Measurements from ENCODE around the gene RPH3AL.

Gene RPH3AL

GRCh38 chr17:353838-354234, 1.2 kb upstream of the RPH3AL start:
- no peak for DNase-seq (ENCODE audit: low read depth in 1 of 2, low spot score in 1 of 2)

GRCh38 chr17:353213-353837, 718 bp upstream of the RPH3AL start:
- DNase-seq (ENCODE audit: low read depth in 1 of 2, low spot score in 1 of 2) = no peak

DNA sequence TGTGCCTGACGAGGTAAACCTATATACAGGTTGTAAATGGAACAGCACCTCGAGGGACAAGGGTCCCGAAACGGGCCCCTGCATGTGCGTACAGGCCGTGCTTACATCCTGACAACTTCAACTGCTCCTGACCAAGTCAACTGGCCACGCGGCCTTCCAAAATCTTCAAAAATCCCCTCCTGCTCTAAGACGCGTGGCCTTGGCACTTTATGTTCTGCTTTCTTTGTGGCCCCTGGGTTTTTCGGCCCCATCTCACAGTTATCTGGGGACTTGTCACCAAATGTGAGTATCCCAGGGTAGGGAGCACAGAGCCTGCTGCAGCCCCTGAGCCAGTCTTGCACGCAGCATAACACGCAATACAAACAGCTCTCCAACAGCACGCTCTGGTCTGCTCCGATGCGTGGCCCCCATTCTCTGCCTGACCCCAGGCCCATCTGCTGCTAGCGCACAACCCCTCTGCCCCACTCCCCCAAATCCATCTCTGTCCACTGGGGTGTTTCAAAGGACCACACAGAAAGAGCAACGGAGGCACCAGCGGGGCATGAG, 659 bp downstream of the RPH3AL start:
- no peak for DNase-seq (ENCODE audit: low read depth in 1 of 2, low spot score in 1 of 2)

- no peak for DNase-seq (ENCODE audit: low read depth in 1 of 2, low spot score in 1 of 2)
Observed at GRCh38 chr17:351449-351738, 1.2 kb downstream of the RPH3AL start.

DNA sequence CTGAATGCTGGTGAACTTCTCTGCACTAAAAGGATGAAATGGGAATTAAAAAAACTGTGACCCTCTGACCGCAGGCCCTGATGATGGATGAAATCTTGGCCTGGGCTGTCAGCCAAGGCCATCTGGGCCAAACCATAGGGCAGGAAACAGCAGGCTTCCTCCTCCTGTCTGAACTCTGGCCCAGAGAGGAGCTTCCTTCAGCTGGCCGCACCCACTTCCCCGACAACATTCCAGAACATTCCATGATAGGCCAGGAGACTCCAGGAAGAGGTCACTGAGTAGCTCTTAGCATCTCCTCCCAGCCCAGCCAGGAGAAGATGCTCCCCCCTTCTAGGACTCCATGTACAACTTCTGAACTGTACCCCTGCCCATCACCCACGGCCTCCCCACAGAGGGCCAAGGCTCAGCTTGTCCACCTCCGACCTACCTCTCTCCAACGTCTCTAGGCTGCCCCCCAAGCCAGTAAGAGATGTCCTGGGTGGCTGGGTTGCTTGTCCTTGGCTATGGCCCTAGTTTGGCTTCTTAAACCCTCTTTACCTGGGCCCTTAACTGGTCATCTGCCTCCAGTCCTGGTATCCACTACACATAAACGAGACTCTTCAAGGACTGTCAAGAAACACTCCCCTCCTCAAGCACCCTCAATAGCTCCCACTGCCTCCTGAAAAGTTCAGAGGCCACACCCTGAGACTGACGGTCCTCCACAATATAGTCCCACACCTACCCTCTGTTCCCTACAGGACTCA, 1.7 kb downstream of the RPH3AL start:
- DNase-seq (ENCODE audit: low read depth in 1 of 2, low spot score in 1 of 2) = no peak

- no peak for DNase-seq (ENCODE audit: low read depth in 1 of 2, low spot score in 1 of 2)
Observed at GRCh38 chr17:349666-350065, 2.9 kb downstream of the RPH3AL start.

- no peak for DNase-seq (ENCODE audit: low read depth in 1 of 2, low spot score in 1 of 2)
Observed at GRCh38 chr17:348692-349425, 3.7 kb downstream of the RPH3AL start.

- DNase-seq (ENCODE audit: low read depth in 1 of 2, low spot score in 1 of 2) = no peak
Observed at GRCh38 chr17:348012-348411, 4.6 kb downstream of the RPH3AL start.

- no peak for DNase-seq (ENCODE audit: low read depth in 1 of 2, low spot score in 1 of 2)
Observed at GRCh38 chr17:347309-347899, 5.2 kb downstream of the RPH3AL start.

DNA sequence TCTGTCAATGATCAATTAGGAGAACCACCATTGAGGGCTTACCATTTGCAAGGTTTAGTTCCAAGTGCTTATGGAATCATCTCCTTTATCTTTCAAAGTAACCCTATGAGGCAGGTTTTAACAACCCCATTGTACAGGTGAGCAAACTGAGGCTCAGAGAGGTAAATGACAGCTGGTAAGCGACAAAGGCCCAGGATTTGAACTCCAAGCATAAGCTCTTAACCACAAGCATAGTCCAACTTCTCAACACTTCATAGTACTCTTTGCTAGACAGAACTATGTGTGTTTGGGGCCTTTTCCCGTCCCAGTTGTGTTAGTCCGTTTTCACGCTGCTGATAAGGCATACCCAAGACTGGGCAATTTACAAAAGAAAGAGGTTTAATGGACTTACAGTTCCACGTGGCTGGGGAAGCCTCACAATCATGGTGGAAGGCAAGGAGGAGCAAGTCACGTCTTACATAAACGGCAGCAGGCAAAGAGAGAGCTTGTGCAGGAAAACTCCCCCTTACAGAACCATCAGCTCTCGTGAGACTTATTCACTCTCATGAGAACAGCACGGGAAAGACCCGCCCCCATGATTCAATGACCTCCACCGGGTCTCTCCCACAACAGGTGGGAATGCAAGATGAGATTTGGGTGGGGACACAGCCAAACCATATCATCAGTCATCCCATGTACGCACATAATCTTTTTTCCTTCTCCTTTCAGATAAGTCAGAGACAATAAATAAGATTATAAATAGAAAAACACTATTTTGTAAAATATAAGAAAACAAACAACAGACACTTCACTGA, 6.4 kb downstream of the RPH3AL start:
- no peak for DNase-seq (ENCODE audit: low read depth in 1 of 2, low spot score in 1 of 2)

GRCh38 chr17:345261-345660, 7.3 kb downstream of the RPH3AL start:
- no peak for DNase-seq (ENCODE audit: low read depth in 1 of 2, low spot score in 1 of 2)

DNA sequence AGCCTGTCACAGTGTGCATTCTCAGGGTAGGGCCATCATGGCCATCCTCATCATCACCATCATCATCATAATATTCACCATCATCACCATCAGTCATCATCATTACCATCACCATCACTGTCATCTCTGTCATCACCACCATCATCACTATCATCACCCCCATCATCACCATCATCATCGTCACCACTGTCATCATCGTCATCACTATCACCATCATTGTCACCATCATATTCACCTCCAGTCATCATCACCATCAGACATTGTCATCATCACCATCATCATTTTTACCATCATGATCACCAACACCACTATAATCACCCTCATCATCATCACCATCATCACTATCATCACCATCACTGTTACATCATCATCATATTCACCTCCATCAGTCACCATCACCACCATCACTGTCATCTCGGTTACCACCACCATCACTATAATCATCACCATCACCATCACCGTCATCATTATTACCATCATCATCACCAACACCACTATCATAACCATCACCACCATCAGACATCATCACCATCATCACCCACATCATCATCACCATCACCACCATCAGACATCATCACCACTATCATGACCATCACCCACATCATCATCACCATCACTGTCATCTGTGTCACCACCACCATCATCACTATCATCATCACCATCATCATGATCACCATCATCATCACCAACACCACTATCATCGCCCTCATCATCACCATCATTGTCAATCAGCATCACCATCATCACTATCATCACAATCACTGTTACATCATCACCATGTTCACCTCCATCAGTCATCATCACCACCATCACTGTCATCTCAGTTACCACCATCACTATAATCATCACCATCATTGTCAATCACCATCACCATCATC, 8.5 kb downstream of the RPH3AL start:
- DNase-seq (ENCODE audit: low read depth in 1 of 2, low spot score in 1 of 2) = no peak

DNA sequence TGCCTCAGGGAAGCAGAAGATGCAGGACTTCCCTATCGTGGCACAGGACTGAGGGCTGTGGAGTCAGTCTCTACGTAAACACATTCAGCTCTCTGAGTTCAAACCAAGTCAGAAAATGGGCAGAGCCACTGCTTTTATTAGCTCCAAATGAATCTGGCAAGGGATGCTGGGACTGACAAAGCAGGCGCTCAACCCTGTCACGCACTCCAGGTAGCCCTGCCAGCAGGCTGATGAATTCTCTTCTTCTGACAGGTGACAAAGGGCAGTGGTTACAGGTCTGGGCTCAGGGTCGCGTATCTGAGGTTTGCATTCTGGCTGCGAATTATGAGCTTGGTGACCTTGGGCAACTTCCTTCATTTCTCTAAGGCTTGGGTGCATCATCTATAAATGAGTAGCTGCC, 9.4 kb downstream of the RPH3AL start:
- DNase-seq (ENCODE audit: low read depth in 1 of 2, low spot score in 1 of 2) = no peak

DNA sequence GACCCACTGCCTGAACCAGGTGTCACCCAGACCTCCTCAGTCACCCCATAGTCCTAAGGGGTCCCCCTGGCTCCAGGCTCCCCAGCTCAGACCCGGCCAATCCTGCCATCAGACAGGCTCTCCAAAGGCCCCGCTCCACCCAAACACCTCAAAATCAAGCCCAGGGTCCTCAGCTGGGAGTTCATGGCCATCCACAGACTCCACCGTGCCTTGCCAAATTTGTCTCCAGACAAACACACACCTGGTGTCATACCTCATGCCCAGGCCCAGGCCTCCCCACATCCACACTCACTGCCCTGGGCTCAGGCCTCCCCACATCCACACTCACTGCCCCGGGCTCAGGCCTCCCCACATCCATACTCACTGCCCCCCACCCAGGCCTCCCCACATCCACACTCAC, 12.5 kb downstream of the RPH3AL start:
- no peak for DNase-seq (ENCODE audit: low read depth in 1 of 2, low spot score in 1 of 2)

GRCh38 chr17:339193-340061, 13.2 kb downstream of the RPH3AL start:
- no peak for DNase-seq (ENCODE audit: low read depth in 1 of 2, low spot score in 1 of 2)

DNA sequence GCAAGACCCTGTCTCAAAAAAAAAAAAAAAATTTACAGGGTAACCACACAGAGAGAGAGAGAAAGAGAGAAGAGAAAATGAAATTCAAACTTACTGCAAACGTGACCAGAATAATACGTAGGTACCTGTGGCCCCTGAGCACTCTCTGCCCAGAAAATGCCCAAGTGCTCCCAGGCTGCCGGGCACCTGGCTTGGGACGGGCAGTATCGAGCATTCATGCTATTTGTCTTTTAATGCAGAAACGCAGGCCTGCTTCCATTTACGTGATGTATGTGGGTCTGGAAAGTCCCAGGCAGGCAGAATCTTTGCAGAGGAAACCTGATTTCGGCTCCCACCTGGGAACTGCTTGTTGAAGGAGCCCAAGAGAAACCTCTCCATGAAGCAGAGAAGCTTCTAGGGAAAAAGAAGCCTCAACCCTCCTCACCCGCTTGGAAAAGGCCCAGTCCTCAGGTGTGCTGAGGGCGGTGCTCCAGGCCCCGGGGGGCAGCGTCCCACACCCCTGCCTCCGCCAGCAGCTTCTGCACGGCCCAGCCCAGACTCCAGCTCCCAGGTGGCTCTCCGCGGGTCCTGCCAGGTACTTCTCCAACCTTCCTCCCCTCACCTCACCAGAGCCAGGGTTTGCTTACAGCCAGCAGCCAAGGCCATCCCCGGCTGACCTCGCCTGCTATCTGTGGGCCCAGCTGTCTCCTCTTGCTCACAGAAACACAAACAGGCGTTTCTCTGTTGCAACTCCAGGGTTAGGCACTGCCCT, 14.0 kb downstream of the RPH3AL start:
- no peak for DNase-seq (ENCODE audit: low read depth in 1 of 2, low spot score in 1 of 2)

- DNase-seq (ENCODE audit: low read depth in 1 of 2, low spot score in 1 of 2) = no peak
Observed at GRCh38 chr17:337866-338265, 14.7 kb downstream of the RPH3AL start.

GRCh38 chr17:337453-337852, 15.2 kb downstream of the RPH3AL start:
- DNase-seq (ENCODE audit: low read depth in 1 of 2, low spot score in 1 of 2) = no peak

All from stimulated activated CD4-positive, alpha-beta T cell treated with anti-CD3 and anti-CD28 coated beads, Interleukin-15, amount 100 ng/mL, for 1 hour (primary cell).